NK-92 (cell line): Measurements from ENCODE around the gene PPEF2.

Source experiments
- DNase-seq: peaks from one replicate; lab custom pipeline; 2025; ENCODE audit not compliant: unreplicated experiment; lab: John Stamatoyannopoulos, UW

Gene PPEF2

DNA sequence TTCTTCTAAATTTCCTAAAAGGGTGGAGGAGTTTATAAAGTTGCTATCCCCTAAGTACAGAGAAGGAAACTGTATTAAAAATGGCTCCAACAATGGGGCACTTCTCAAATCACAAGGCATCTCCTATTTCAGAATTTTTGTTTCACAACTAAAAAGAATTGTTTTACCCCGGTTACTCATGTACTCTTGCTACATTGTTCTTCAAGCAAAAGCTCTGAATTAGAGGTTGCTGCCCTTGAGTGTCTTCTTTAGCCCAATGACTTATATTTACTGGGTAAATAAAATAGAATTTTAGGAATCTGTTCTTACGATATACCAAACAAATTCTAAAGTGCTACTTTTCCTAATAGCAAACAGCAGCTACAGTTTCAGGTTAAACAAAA, 67.5 kb downstream of the PPEF2 start:
- no peak for DNase-seq

DNA sequence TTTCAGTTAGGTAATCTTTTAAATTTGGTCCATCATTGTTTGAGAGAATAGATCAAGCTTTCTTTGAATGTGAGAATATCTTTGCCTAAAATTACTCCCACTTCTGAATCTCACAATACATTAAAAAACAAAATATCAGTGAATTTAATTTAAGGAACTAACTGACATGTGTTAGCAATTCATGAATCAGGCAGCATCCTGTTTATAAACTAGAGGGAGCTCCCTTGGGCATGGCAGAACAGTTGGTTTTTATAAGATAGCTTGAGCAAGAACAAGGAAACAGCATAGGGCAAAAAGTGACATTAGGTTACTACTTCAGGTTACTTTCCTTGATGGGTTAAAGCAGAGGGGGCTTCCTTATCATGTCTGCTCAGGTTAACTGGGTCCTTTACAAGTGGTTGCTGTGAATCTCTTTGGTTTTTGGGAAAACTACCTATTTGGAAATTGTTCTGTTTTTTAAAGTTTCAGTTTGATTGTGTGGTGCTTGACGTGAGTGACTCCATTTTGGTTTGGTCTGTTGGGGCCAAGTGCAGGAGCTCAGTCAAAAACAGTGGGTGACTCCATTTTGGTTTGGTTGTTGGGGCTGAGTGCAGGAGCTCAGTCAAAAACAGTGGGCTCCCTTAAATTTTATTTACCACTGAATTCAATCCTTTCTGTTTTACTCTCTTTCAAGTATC, 68.0 kb downstream of the PPEF2 start:
- no peak for DNase-seq

DNA sequence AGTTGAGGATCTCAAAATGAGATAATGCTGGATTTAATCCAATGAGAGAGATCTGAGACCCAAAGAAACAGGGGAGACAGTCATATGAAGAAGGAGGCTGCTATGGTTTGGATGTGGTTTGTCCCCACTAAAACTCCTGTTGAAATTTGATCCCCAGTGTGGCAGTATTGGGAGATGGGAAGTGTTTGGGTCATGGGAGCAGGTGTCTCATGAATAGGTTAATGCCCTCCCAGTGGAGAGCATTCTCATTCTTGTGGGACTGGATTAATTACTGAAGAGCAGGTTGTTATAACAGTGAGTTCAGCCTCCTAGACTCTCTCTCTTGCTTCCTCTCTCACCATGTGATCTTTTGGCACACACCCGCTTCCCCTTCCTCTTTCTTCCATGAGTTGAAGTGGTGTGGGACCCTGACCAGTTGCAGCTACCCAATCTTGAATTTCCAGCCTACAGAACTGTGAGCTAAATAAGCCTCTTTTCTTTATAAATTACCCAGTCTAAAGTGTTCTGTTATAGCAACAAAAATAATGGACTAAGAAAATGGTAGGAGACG, 70.3 kb downstream of the PPEF2 start:
- DNase-seq = no peak

DNA sequence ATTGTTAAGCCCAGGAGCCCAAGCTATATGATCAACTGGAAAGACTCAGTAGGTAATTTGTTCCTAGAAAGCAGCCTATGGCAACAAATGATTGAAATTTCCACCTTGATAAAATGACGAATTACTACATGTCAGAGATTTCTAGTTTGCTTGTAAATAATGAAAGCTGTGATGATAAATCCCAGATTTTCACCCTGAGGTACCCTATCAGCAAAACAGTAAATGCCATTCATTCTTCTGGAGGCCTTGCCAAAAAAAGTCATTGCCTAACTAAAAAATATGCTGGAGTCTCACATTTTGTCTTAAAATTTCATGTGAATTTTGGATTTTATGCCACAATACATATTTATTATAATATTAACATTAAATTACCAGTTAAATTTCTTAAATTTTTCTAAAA, 71.3 kb downstream of the PPEF2 start:
- DNase-seq = no peak

DNA sequence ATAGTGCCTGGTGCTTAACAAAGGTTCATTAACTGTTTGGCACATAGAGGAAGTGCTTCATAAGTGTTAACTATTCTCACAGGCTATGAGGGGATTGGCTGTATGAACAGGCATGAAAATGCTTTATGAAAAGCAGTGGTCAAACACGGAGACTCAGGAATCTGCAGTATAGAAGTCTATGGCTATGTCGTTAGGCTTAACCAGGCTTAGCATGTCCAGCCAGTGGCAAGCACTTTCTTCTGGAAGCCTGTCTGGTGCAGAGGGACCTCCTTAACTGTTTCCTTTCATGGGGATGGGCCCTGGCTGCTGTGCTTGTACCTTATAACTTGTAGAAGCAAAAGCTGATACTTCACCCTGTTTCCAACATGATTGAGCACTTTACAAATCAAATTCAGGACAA, 78.4 kb downstream of the PPEF2 start:
- DNase-seq = no peak

DNA sequence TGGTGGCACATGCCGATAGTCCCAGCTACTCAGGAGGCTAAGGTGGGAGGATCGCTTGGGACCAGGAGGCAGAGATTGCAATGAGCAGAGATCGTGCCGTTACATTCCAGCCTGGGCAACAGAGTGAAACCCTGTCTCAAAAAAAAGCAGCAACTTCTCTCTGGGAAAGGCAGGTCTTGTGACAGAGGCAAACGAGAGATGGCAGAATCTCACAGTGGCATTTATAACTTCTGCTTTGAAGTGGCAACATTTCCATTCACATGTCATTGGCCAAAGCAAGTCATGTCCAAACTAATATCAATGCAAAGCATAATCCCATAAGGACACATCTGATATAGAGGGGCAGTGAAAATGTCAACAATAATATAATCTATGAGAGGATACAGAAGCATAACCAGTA, 79.8 kb downstream of the PPEF2 start:
- DNase-seq = no peak

DNA sequence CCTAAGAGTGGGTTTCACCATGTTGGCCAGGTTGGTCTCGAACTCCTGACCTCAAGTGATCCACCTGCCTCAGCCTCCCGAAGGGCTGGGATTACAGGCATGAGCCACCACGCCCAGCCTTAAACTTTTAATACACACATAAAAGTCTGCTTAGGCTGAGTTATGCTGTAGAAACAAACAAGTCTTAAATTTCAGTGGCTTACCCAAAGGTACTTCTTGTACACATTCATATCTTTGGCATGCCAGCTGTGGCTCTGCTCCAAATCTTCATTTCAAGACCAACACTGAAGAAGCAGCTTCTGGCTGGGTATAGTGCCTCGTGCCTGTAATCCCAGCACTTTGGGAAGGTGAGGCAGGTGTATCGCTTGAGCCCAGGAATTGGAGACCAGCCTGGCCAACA, 80.3 kb downstream of the PPEF2 start:
- DNase-seq = no peak

DNA sequence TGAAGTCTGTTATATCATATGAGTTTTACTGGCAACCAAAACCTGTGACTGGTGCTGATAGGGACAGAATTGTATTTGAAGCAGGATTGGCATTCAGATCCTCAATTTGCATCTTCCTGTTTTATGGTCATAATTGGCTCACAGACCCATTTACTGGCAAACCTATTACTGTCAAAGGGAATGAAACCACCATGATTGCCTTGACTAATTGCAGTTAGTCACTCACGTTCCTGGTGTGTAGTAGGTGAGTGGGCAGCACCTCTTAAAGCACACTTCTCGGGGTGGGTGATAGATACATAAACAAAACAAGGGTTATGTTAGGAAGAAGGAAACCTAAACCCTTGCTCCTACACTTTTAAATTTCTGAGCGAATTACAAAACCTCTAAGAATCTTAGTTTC, 81.0 kb downstream of the PPEF2 start:
- DNase-seq = no peak

DNA sequence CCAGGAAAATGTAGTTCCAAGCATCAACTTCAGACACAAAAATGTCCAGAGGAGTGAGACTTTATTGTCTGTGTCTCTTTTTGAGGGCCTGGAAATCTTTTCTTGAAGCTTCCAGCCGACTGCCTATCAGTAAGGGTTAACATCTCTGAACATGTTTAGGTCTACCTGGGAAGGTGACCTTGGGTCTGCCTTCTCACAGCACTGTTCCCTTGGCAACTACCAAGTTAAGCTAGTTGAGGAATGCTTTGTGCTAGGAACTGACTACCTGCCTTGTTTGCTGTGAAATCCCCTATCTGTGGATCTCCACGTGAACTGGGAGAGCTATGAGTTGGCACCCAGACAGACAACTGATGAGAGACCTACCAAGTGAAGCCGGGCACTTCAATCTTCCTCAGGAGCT, 81.6 kb downstream of the PPEF2 start:
- DNase-seq = no peak

DNA sequence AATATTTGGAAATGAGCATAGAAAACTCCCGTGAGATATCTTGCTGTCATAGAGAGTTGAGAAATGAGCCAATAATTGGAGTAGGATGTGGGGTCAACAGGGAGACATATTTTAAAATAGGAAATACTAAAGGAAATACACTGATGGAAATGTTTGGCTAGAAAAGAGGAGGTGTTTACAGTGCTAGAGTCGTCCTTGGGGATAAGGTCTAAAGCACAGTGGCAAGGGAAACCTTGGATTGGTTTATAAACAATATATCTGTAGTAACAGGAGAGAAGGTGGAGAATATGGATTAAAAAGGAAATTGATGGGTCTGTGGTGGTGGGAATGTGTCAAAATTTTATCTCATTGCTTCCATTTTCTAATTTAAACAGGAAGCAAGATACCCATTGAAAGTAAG, 82.1 kb downstream of the PPEF2 start:
- DNase-seq = no peak

DNA sequence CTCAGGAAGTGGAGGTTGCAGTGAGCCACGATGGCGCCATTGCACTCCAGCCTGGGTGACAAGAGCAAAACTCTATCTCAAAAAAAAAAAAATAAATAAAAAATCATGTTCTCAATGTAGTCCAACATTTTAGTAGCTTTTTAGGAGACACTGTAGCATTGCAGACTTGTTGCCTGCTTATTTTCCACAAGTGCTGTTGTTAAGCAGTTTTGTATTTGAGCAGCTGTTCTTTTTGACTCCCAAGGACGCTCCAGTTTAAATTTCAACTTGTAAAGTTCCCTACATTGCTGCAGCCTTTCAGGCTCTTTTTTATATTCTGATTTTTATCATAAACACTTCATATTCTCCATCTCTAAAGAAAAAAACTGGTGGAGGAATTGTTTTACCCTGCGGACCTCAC, 83.1 kb downstream of the PPEF2 start:
- no peak for DNase-seq

DNA sequence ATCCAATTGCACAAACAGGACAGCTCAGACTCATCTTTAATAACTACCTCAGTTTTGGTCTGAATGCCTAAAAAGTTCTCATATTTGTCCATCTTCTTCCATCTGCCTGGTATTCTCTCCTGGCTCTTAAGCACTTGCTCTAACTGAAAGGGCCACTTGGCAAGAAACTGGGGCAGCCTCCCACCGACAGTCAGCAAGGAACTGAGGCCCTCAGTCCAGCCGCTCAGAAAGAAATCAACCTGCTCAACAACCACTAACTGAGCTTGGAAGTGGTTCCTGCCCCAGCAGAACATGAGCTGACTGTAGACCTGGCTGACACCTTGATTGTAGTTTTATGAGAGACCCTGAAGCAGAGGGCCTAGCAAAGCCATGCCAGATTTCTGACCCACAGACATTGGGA, 84.4 kb downstream of the PPEF2 start:
- DNase-seq = no peak
